H9 (cell line): ENCODE data around the gene PMF1. TPM values are rescaled to one million over a fixed set of nuclear protein-coding genes. Genes with fewer than 3 reads are reported as not detected.

Experiments
- DNase-seq: peaks from one replicate; pipeline ENCODE4 v3.0.0-alpha.2; 2017
- H2AFZ ChIP-seq: one replicate; pipeline ENCODE4 v1.6.1; 2013; ENCODE audit warnings: mild to moderate bottlenecking, low read length, control low read depth, moderate library complexity
- H2AK5ac ChIP-seq: 2 replicates; pipeline ENCODE4 v1.6.1; 2013; ENCODE audit warnings: low read length, control low read depth, mixed read lengths; ENCODE audit not compliant: insufficient read length
- H2BK120ac ChIP-seq: one replicate; pipeline ENCODE4 v1.6.1; 2013; ENCODE audit warnings: low read depth, mild to moderate bottlenecking, low read length, control low read depth, inconsistent platforms; ENCODE audit not compliant: poor library complexity, severe bottlenecking
- H2BK12ac ChIP-seq: 2 replicates; pipeline ENCODE4 v1.6.1; 2013; ENCODE audit warnings: low read length, control low read depth, mixed read lengths, low read depth; ENCODE audit not compliant: insufficient read length
- H2BK15ac ChIP-seq: 2 replicates; pipeline ENCODE4 v1.6.1; 2013; ENCODE audit warnings: low read depth, low read length, control low read depth
- H2BK20ac ChIP-seq: one replicate; pipeline ENCODE4 v1.6.1; 2013; ENCODE audit warnings: low read depth, mild to moderate bottlenecking, low read length, control low read depth, inconsistent platforms; ENCODE audit not compliant: poor library complexity, severe bottlenecking
- H2BK5ac ChIP-seq: 2 replicates; pipeline ENCODE4 v1.6.1; 2013; ENCODE audit warnings: low read length, control low read depth, mixed read lengths; ENCODE audit not compliant: insufficient read length
- H3K14ac ChIP-seq: 2 replicates; pipeline ENCODE4 v1.6.1; 2013; ENCODE audit warnings: low read length, control low read depth; ENCODE audit not compliant: insufficient read depth
- H3K18ac ChIP-seq: 2 replicates; pipeline ENCODE4 v1.6.1; 2013; ENCODE audit warnings: low read depth, mild to moderate bottlenecking, mixed read lengths, low read length, control low read depth; ENCODE audit not compliant: insufficient read length
- H3K23ac ChIP-seq: 2 replicates; pipeline ENCODE4 v1.6.1; 2013; ENCODE audit warnings: low read length, control low read depth, mixed read lengths, low read depth; ENCODE audit not compliant: insufficient read length
- H3K23me2 ChIP-seq: 2 replicates; pipeline ENCODE4 v1.6.1; 2013; ENCODE audit warnings: low read depth, mild to moderate bottlenecking, mixed read lengths, low read length, control low read depth; ENCODE audit not compliant: insufficient read length, poor library complexity, severe bottlenecking
- H3K27ac ChIP-seq: 2 replicates; pipeline ENCODE4 v1.5.1; 2013; ENCODE audit warnings: low read length, control low read depth, mixed read lengths, low read depth; ENCODE audit not compliant: insufficient read length
- H3K27me3 ChIP-seq: 2 replicates; pipeline ENCODE4 v1.6.1; 2013; ENCODE audit warnings: low read length, control low read depth, inconsistent platforms; ENCODE audit not compliant: insufficient read depth
- H3K4ac ChIP-seq: 2 replicates; pipeline ENCODE4 v1.6.1; 2013; ENCODE audit warnings: low read depth, mild to moderate bottlenecking, control low read depth, inconsistent platforms, low read length, moderate library complexity
- H3K4me1 ChIP-seq: 2 replicates; pipeline ENCODE4 v1.6.1; 2013; ENCODE audit warnings: low read length, control low read depth, inconsistent platforms; ENCODE audit not compliant: insufficient read depth
- H3K4me2 ChIP-seq: 2 replicates; pipeline ENCODE4 v1.6.1; 2013; ENCODE audit warnings: low read length, control low read depth, mixed read lengths; ENCODE audit not compliant: insufficient read length, insufficient read depth
- H3K56ac ChIP-seq: 2 replicates; pipeline ENCODE4 v1.6.1; 2013; ENCODE audit warnings: low read depth, mild to moderate bottlenecking, mixed read lengths, low read length, control low read depth; ENCODE audit not compliant: insufficient read length
- H3K79me1 ChIP-seq: 2 replicates; pipeline ENCODE4 v1.6.1; 2013; ENCODE audit warnings: low read depth, mild to moderate bottlenecking, moderate library complexity, low read length, control low read depth, inconsistent platforms; ENCODE audit not compliant: insufficient read depth, poor library complexity, severe bottlenecking
- H3K79me2 ChIP-seq: 2 replicates; pipeline ENCODE4 v1.6.1; 2013; ENCODE audit warnings: low read length, control low read depth, inconsistent platforms; ENCODE audit not compliant: insufficient read depth
- H3K9ac ChIP-seq: 2 replicates; pipeline ENCODE4 v1.6.1; 2013; ENCODE audit warnings: low read length, control low read depth, mixed read lengths; ENCODE audit not compliant: insufficient read length; ENCODE audit errors: extremely low read depth
- H3K9me3 ChIP-seq: one replicate; pipeline ENCODE4 v1.6.1; 2013; ENCODE audit warnings: low read depth, low read length, inconsistent platforms; ENCODE audit not compliant: control insufficient read depth
- H3T11ph ChIP-seq: one replicate; pipeline ENCODE4 v1.6.1; 2013; ENCODE audit warnings: mild to moderate bottlenecking, low read length, control low read depth, inconsistent platforms
- H4K20me1 ChIP-seq: one replicate; pipeline ENCODE4 v1.6.1; 2013; ENCODE audit not compliant: control insufficient read depth, insufficient read length, insufficient read depth
- H4K5ac ChIP-seq: 2 replicates; pipeline ENCODE4 v1.6.1; 2013; ENCODE audit warnings: low read depth, mild to moderate bottlenecking, mixed read lengths, low read length, control low read depth; ENCODE audit not compliant: insufficient read length
- H4K8ac ChIP-seq: replicated peaks from 2 replicates; pipeline ENCODE4 v1.6.1; 2013; ENCODE audit warnings: low read length, control low read depth, mixed read lengths, low read depth; ENCODE audit not compliant: insufficient read length
- H4K91ac ChIP-seq: 2 replicates; pipeline ENCODE4 v1.6.1; 2013; ENCODE audit warnings: low read depth, mild to moderate bottlenecking, moderate library complexity, mixed read lengths, low read length, control low read depth; ENCODE audit not compliant: insufficient read length
- H3K27ac Mint-ChIP-seq, 3 experiments: 2 replicates in 2 of 3; 3 replicates in 1 of 3; pipeline ENCODE4 v1.8.0; 2020 to 2021; ENCODE audit warnings: mixed read lengths in 3 of 3, mild to moderate bottlenecking in 1 of 3, moderate library complexity in 1 of 3
- H3K27me3 Mint-ChIP-seq: 2 replicates; pipeline ENCODE4 v1.8.0; 2021; ENCODE audit warnings: low read depth, mild to moderate bottlenecking, moderate library complexity, mixed read lengths
- H3K36me3 Mint-ChIP-seq, 3 experiments: 2 replicates in 2 of 3; 3 replicates in 1 of 3; pipeline ENCODE4 v1.8.0; 2020 to 2021; ENCODE audit warnings: low read depth in 3 of 3, mixed read lengths in 3 of 3; ENCODE audit not compliant: insufficient read depth in 1 of 3
- H3K4me1 Mint-ChIP-seq, 2 experiments: 2 replicates each; pipeline ENCODE4 v1.8.0; 2020; ENCODE audit warnings: mixed read lengths in 2 of 2
- H3K4me3 Mint-ChIP-seq, 2 experiments: 2 replicates in 1 of 2; 3 replicates in 1 of 2; pipeline ENCODE4 v1.8.0; 2020 to 2021; ENCODE audit warnings: mild to moderate bottlenecking in 2 of 2, mixed read lengths in 2 of 2, moderate library complexity in 1 of 2
- H3K9me3 Mint-ChIP-seq, 2 experiments: 2 replicates in 1 of 2; 3 replicates in 1 of 2; pipeline ENCODE4 v1.8.0; 2020; ENCODE audit warnings: mild to moderate bottlenecking in 2 of 2, mixed read lengths in 2 of 2, moderate library complexity in 1 of 2
- CTCF ChIP-seq: fragments of 200-600 bp; sonication (generic); conservative IDR thresholded peaks from 3 replicates; pipeline ENCODE4 v1.8.0; 2021; ENCODE audit warnings: antibody characterized with exemption, mild to moderate bottlenecking
- WGBS: extraction: QIAGEN DNeasy Blood & Tissue Kit; methylation state at CpG from one replicate; pipeline ENCODE4 v1.1.7; 2013; ENCODE audit warnings: missing lambda C conversion rate, low lambda C conversion rate, mixed read lengths; ENCODE audit not compliant: insufficient read length; ENCODE audit errors: extremely low coverage; 5-methylcytosine and 5-hydroxymethylcytosine counted together
- long read RNA-seq: library from polyadenylated mRNA; unstranded; transcript quantifications from one replicate; pipeline ENCODE4 v2.0.0, GENCODE V29; 2020
- total RNA-seq: library from RNA; stranded (reverse); gene quantifications from 2 replicates; pipeline ENCODE4 v1.2.1, GENCODE V29; 2021

PMF1 gene, protein sequence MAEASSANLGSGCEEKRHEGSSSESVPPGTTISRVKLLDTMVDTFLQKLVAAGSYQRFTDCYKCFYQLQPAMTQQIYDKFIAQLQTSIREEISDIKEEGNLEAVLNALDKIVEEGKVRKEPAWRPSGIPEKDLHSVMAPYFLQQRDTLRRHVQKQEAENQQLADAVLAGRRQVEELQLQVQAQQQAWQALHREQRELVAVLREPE
- total RNA-seq = 136 and 143 TPM in 2 replicates
- long read RNA-seq, transcript PMF1-202 (5 exons, 1,068 nt) = major isoform, 301 of 336 reads
- long read RNA-seq, transcript PMF1-203 (5 exons, 1,019 nt) = minor isoform, 20 of 336 reads
- long read RNA-seq, partial matches to known transcripts = 1 of 336 reads
- long read RNA-seq, other reads (novel, unspliced or antisense) = 11 of 336 reads

DNA sequence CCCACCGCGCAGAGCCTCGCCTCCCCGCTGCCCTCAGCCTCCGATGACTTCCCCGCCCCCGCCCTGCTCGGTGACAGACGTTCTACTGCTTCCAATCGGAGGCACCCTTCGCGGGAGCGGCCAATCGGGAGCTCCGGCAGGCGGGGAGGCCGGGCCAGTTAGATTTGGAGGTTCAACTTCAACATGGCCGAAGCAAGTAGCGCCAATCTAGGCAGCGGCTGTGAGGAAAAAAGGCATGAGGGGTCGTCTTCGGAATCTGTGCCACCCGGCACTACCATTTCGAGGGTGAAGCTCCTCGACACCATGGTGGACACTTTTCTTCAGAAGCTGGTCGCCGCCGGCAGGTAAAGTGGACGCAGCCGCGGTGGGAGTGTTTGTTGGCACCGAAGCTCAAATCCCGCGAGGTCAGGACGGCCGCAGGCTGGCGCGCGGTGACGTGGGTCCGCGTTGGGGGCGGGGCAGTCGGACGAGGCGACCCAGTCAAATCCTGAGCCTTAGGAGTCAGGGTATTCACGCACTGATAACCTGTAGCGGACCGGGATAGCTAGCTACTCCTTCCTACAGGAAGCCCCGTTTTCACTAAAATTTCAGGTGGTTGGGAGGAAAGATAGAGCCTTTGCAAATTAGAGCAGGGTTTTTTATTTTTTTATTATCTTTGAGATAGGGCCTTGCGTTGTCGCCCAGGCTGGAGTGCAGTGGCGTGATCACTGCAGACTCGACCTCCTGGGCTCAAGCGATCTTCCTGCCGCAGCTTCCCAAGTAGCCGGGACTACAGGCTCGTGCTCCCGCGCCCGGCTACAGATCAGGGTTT lies at the start of gene PMF1:
Gene PMF1 (plus strand): TSS at position 175 of the 811 bp plus-strand sequence. CDS start 9 bp downstream, at position 184.
- no peaks in the 10 kb centered on the region for H3K9me3 Mint-ChIP-seq
- H3K36me3 Mint-ChIP-seq = peaks cover 12 to 63% (median 29%) of the 10 kb centered on the region in 3 experiments
- H2BK12ac ChIP-seq = no peak within 1 kb of the TSS
- H3K4ac ChIP-seq = no peak within 1 kb of the TSS; the same call in 1 of the 2 replicates
- H3K23me2 ChIP-seq = peaks cover 8% of the 10 kb centered on the region
- peak within 1 kb of the TSS; percentile 99 to 100 (median 100) for H3K27ac Mint-ChIP-seq
- peak within 1 kb of the TSS; percentile 97 for H2BK120ac ChIP-seq
- H3K4me3 Mint-ChIP-seq = peak within 1 kb of the TSS; percentile 94 to 95
- H3T11ph ChIP-seq = peak within 1 kb of the TSS; percentile 30
- H3K23ac ChIP-seq = no peak within 1 kb of the TSS
- H3K27me3 Mint-ChIP-seq = peaks cover 2% of the 10 kb centered on the region; the same call in 1 of the 2 replicates
- H2BK20ac ChIP-seq = no peak within 1 kb of the TSS
- peak within 1 kb of the TSS; percentile 99 for H3K9ac ChIP-seq
- no peaks in the 10 kb centered on the region for H3K79me2 ChIP-seq
- peak within 1 kb of the TSS; percentile 38 for H3K56ac ChIP-seq
- no peak within 1 kb of the TSS for H4K91ac ChIP-seq
- no peak for TF ChIP-seq CTCF
- no peak within 1 kb of the TSS for H2BK15ac ChIP-seq
- H3K4me1 ChIP-seq = no peaks in the 10 kb centered on the region
- H2BK5ac ChIP-seq = peak within 1 kb of the TSS; percentile 98
- H4K20me1 ChIP-seq = no peaks in the 10 kb centered on the region
- WGBS = no CpG with 5 or more reads among the region's 61 CpGs
- peak; percentile 98 for DNase-seq
- peak within 1 kb of the TSS; percentile 99 for H3K18ac ChIP-seq
- H2AK5ac ChIP-seq = peak within 1 kb of the TSS; percentile 1
- H3K4me2 ChIP-seq = peak within 1 kb of the TSS; percentile 73
- H3K14ac ChIP-seq = peak within 1 kb of the TSS; percentile 100
- no peak within 1 kb of the TSS for H4K8ac ChIP-seq
- no peaks in the 10 kb centered on the region for H3K27me3 ChIP-seq
- H4K5ac ChIP-seq = peak within 1 kb of the TSS; percentile 99
- peak within 1 kb of the TSS; percentile 91 for H3K27ac ChIP-seq
- H2AFZ ChIP-seq = no peak within 1 kb of the TSS
- peaks cover 27% of the 10 kb centered on the region in 2 experiments for H3K4me1 Mint-ChIP-seq
- H3K9me3 ChIP-seq = no peaks in the 10 kb centered on the region
- H3K79me1 ChIP-seq = no peaks in the 10 kb centered on the region
